ENCODE measurements around the gene PTPN6. TPM values are rescaled to one million over a fixed set of nuclear protein-coding genes. Genes with fewer than 3 reads are reported as not detected.

Gene PTPN6
- total and polyA plus RNA-seq, 9 of the 15 experiments (the other 6 are each of a cell fraction or from before 2014, with no cell fraction given): 1.5 to 5.1 (median 3.9) TPM

DNA sequence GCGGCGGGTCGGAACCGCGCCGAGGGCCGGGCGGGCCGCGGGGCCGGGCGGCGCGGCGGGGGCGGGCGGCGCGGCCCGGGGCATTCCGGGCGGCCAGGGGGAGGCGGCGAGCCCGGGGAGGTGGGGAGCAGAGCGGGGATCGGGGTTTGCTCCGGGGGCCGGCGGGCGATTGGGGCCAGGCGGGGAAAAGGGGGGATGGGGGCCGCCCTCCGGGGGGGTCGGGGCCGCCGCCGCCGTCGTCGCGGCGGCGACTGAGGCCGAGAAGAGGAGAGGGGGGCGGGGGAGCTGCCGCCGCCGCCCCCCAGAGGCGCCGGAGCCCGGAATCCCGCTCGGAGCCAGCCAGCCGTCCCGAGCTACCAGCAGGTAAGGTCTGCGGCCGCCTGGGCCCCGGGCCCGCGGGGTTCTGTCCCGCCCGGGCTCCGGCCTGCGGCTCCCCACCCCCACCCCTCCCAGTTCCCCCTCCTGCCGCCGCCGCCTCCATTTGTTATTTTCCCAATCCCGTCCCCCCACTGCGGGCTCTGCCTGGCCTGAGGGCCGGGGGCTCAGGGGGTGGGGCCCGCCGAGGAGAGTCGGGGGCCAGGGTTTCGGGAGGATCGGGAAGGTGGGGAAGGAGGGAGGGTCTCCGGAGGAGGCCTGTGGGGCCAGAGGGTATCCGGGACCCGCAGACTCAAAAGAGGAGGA, 23.0 kb upstream of the PTPN6 start (continued):
- TF ChIP-seq, protein P1, sequence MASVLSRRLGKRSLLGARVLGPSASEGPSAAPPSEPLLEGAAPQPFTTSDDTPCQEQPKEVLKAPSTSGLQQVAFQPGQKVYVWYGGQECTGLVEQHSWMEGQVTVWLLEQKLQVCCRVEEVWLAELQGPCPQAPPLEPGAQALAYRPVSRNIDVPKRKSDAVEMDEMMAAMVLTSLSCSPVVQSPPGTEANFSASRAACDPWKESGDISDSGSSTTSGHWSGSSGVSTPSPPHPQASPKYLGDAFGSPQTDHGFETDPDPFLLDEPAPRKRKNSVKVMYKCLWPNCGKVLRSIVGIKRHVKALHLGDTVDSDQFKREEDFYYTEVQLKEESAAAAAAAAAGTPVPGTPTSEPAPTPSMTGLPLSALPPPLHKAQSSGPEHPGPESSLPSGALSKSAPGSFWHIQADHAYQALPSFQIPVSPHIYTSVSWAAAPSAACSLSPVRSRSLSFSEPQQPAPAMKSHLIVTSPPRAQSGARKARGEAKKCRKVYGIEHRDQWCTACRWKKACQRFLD (CRISPR knock-in tag; IDR thresholded peaks at IDR 0.05): peak; percentile 61; the same call in 1 of the 2 replicates
- TF ChIP-seq ETV1 (tag; conservative IDR thresholded peaks at IDR 0.05; ENCODE audit: low read depth) (no peak), SMARCA5 (IDR thresholded peaks at IDR 0.05) (no peak), ZNF232 (CRISPR knock-in tag; IDR thresholded peaks at IDR 0.05) (no peak), MBD2 (IDR thresholded peaks at IDR 0.05; ENCODE audit: borderline replicate concordance, low read depth) (no peak), ZFX (CRISPR knock-in tag; IDR thresholded peaks at IDR 0.05) (no peak), ELF2 (CRISPR knock-in tag; IDR thresholded peaks at IDR 0.05) (no peak), C11orf30 (IDR thresholded peaks at IDR 0.05; ENCODE audit: low read depth) (no peak), TAF1 (IDR thresholded peaks at IDR 0.05; ENCODE audit: control insufficient read depth, extremely low read depth, insufficient read depth, low read length, severe bottlenecking) (no peak)
- TF ChIP-seq, protein P2, sequence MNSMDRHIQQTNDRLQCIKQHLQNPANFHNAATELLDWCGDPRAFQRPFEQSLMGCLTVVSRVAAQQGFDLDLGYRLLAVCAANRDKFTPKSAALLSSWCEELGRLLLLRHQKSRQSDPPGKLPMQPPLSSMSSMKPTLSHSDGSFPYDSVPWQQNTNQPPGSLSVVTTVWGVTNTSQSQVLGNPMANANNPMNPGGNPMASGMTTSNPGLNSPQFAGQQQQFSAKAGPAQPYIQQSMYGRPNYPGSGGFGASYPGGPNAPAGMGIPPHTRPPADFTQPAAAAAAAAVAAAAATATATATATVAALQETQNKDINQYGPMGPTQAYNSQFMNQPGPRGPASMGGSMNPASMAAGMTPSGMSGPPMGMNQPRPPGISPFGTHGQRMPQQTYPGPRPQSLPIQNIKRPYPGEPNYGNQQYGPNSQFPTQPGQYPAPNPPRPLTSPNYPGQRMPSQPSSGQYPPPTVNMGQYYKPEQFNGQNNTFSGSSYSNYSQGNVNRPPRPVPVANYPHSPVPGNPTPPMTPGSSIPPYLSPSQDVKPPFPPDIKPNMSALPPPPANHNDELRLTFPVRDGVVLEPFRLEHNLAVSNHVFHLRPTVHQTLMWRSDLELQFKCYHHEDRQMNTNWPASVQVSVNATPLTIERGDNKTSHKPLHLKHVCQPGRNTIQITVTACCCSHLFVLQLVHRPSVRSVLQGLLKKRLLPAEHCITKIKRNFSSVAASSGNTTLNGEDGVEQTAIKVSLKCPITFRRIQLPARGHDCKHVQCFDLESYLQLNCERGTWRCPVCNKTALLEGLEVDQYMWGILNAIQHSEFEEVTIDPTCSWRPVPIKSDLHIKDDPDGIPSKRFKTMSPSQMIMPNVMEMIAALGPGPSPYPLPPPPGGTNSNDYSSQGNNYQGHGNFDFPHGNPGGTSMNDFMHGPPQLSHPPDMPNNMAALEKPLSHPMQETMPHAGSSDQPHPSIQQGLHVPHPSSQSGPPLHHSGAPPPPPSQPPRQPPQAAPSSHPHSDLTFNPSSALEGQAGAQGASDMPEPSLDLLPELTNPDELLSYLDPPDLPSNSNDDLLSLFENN (IDR thresholded peaks at IDR 0.05; ENCODE audit: low read depth in 2 of 2, low read length in 2 of 2): no peak
- TF ChIP-seq, protein P3, sequence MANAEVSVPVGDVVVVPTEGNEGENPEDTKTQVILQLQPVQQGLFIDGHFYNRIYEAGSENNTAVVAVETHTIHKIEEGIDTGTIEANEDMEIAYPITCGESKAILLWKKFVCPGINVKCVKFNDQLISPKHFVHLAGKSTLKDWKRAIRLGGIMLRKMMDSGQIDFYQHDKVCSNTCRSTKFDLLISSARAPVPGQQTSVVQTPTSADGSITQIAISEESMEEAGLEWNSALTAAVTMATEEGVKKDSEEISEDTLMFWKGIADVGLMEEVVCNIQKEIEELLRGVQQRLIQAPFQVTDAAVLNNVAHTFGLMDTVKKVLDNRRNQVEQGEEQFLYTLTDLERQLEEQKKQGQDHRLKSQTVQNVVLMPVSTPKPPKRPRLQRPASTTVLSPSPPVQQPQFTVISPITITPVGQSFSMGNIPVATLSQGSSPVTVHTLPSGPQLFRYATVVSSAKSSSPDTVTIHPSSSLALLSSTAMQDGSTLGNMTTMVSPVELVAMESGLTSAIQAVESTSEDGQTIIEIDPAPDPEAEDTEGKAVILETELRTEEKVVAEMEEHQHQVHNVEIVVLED (CRISPR knock-in tag; IDR thresholded peaks at IDR 0.05): no peak

Measured in K562 (cell line).